ENCODE results near the gene NHLH1. TPM values are rescaled to one million over a fixed set of nuclear protein-coding genes. Genes with fewer than 3 reads are reported as not detected.
A peak's percentile ranks its signal among the peaks of the same experiment; 100 is the strongest.

The NHLH1 gene
- total RNA-seq, 4 donors from 2014 or later = not detected

GRCh38 chr1:160400646-160401486, 34.0 kb downstream of the NHLH1 start:
- H3K4me3 ChIP-seq = peak overlapping the region; percentile 64 to 72
- H3K36me3 ChIP-seq = no peaks in the 10 kb centered on the region
- ATAC-seq = peak; percentile 48
- H3K4me1 ChIP-seq = peaks cover 0 to 33% (median 7%) of the 10 kb centered on the region in 3 donors
- TF ChIP-seq EP300 (IDR thresholded peaks at IDR 0.05) (no peak), POLR2AphosphoS5 (IDR thresholded peaks at IDR 0.05) (no peak), POLR2A (IDR thresholded peaks at IDR 0.05) (no peak), CTCF (IDR thresholded peaks at IDR 0.05) (no peak)
- 0 to 3% methylated on average over 10 to 19 of the region's 55 CpGs for WGBS, 2 donors (ENCODE audit: low coverage in 1 of 2)
- H3K27me3 ChIP-seq = peaks cover 10% of the 10 kb centered on the region
- H3K27ac ChIP-seq = peak overlapping the region in 3 of 4 donors; percentile 63 to 83 (median 67)
- H3K9me3 ChIP-seq = no peaks in the 10 kb centered on the region

GRCh38 chr1:160401487-160401805, 34.6 kb downstream of the NHLH1 start:
- WGBS, 2 donors (ENCODE audit: low coverage in 1 of 2) = 20 to 24% methylated on average over 6 to 7 of the region's 7 CpGs

GRCh38 chr1:160402001-160402795, 35.3 kb downstream of the NHLH1 start:
- no peak for ATAC-seq
- no peak for TF ChIP-seq POLR2A (IDR thresholded peaks at IDR 0.05)
- TF ChIP-seq EP300 (IDR thresholded peaks at IDR 0.05) = no peak
- no peak for TF ChIP-seq CTCF (IDR thresholded peaks at IDR 0.05)
- no peak for TF ChIP-seq POLR2AphosphoS5 (IDR thresholded peaks at IDR 0.05)
- H3K4me3 ChIP-seq = peak overlapping the region in 1 of 2 donors; percentile 72
- H3K9me3 ChIP-seq = no peaks in the 10 kb centered on the region
- H3K36me3 ChIP-seq = no peaks in the 10 kb centered on the region
- H3K27ac ChIP-seq = no peak overlapping the region
- WGBS, 2 donors (ENCODE audit: low coverage in 1 of 2) = 32 to 40% methylated on average over 5 to 9 of the region's 9 CpGs
- peaks cover 10% of the 10 kb centered on the region for H3K27me3 ChIP-seq
- peaks cover 0 to 33% (median 7%) of the 10 kb centered on the region in 3 donors for H3K4me1 ChIP-seq

More at GRCh38 chr1:160401487-160401805, 34.6 kb downstream of the NHLH1 start:
- no peaks in the 10 kb centered on the region for H3K9me3 ChIP-seq
- peaks cover 0 to 33% (median 7%) of the 10 kb centered on the region in 3 donors for H3K4me1 ChIP-seq
- H3K27me3 ChIP-seq = peaks cover 10% of the 10 kb centered on the region
- peak overlapping the region in 3 of 4 donors; percentile 63 to 83 (median 67) for H3K27ac ChIP-seq
- TF ChIP-seq POLR2A (IDR thresholded peaks at IDR 0.05) = no peak
- peak overlapping the region; percentile 64 to 72 for H3K4me3 ChIP-seq
- H3K36me3 ChIP-seq = no peaks in the 10 kb centered on the region
- no peak for ATAC-seq

GRCh38 chr1:160403244-160403643, 36.4 kb downstream of the NHLH1 start:
- no peaks in the 10 kb centered on the region for H3K36me3 ChIP-seq
- peaks cover 10% of the 10 kb centered on the region for H3K27me3 ChIP-seq
- TF ChIP-seq EP300 (IDR thresholded peaks at IDR 0.05) (no peak), POLR2A (IDR thresholded peaks at IDR 0.05) (no peak), POLR2AphosphoS5 (IDR thresholded peaks at IDR 0.05) (no peak), CTCF (IDR thresholded peaks at IDR 0.05) (no peak)
- 44 to 61% methylated on average over 2 to 3 of the region's 3 CpGs for WGBS, 2 donors (ENCODE audit: low coverage in 1 of 2)
- H3K9me3 ChIP-seq = no peaks in the 10 kb centered on the region
- H3K4me1 ChIP-seq = peaks cover 0 to 39% (median 7%) of the 10 kb centered on the region in 3 donors
- H3K4me3 ChIP-seq = no peak overlapping the region
- no peak for ATAC-seq
- no peak overlapping the region for H3K27ac ChIP-seq

GRCh38 chr1:160404094-160404493, 37.2 kb downstream of the NHLH1 start:
- no peak for ATAC-seq
- Histone ChIP-seq H3K36me3 (no peaks in the 10 kb centered on the region), H3K4me1 (peaks cover 0 to 42% (median 7%) of the 10 kb centered on the region in 3 donors), H3K9me3 (no peaks in the 10 kb centered on the region), H3K4me3 (no peak overlapping the region), H3K27me3 (peaks cover 10% of the 10 kb centered on the region), H3K27ac (no peak overlapping the region)
- no peak for TF ChIP-seq POLR2A (IDR thresholded peaks at IDR 0.05)
- no peak for TF ChIP-seq CTCF (IDR thresholded peaks at IDR 0.05)
- TF ChIP-seq EP300 (IDR thresholded peaks at IDR 0.05) = no peak
- TF ChIP-seq POLR2AphosphoS5 (IDR thresholded peaks at IDR 0.05) = no peak
- WGBS, 2 donors (ENCODE audit: low coverage in 1 of 2) = 85 to 88% methylated on average over 3 of the region's 3 CpGs

Measured in gastroesophageal sphincter (tissue), 4 donors.